ENCODE results near the gene UGGT2. TPM values are rescaled to one million over a fixed set of nuclear protein-coding genes. Genes with fewer than 3 reads are reported as not detected.

UGGT2 gene
- total and polyA plus RNA-seq, 9 of the 15 experiments (the other 6 are each of a cell fraction or from before 2014, with no cell fraction given): 3.5 to 24.5 (median 18.3) TPM

DNA sequence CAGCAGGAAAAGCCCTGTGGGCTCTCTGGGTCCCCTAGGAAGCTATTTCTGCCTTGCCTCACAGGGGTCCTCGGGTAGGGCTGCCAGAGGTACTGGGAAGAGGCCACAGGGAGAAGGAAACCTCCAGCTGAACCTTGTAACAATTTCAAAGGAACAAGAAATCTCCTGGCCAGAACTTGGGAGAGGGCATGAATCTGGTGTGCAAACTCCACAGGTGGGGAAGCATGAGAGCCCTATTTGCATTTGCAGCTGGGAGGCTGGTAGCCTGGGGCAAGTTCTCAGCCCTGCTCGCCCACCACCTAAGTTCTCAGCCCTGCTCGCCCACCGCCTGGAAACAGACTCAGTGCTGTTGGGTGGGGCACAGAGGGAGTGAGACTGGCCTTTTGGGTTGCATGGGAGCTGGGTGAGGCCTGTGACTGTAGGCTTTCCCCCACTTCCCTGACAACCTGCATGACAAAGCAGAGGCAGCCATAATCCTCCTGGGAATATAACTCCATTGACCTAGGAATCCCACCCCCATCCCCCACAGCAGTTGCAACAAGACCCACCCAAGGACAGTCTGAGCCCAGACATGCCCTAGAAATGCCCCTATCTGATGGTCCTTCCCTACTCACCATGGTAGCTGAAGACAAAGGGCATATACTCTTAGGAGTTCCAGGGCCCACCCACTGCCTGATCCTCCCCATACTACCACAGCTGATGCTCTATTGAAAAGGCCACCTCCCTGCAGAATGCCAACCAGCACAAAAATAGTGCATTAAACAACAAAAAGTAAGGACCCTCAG is 11.7 kb downstream of the UGGT2 start:
- FAIRE-seq: no peak
- in situ Hi-C loops (cut with MboI): no loop called here
- 86% methylated on average over 1 of the region's 4 CpGs for WGBS (ENCODE audit: insufficient coverage, low coverage, missing lambda C conversion rate)
- TF ChIP-seq HDAC2 (IDR thresholded peaks at IDR 0.05): no peak
- no peak for TF ChIP-seq PML (IDR thresholded peaks at IDR 0.05; ENCODE audit: low read length)
- no peak for TF ChIP-seq NR2C1 (IDR thresholded peaks at IDR 0.05)
- TF ChIP-seq NR2C1 (tag; IDR thresholded peaks at IDR 0.05): no peak
- no peak for TF ChIP-seq HLTF (IDR thresholded peaks at IDR 0.05)
- TF ChIP-seq ETS2 (tag; IDR thresholded peaks at IDR 0.05; ENCODE audit: borderline replicate concordance, poor library complexity, severe bottlenecking): no peak
- no peak for TF ChIP-seq SMAD4 (CRISPR knock-in tag; conservative IDR thresholded peaks at IDR 0.05)
- TF ChIP-seq, protein P1, sequence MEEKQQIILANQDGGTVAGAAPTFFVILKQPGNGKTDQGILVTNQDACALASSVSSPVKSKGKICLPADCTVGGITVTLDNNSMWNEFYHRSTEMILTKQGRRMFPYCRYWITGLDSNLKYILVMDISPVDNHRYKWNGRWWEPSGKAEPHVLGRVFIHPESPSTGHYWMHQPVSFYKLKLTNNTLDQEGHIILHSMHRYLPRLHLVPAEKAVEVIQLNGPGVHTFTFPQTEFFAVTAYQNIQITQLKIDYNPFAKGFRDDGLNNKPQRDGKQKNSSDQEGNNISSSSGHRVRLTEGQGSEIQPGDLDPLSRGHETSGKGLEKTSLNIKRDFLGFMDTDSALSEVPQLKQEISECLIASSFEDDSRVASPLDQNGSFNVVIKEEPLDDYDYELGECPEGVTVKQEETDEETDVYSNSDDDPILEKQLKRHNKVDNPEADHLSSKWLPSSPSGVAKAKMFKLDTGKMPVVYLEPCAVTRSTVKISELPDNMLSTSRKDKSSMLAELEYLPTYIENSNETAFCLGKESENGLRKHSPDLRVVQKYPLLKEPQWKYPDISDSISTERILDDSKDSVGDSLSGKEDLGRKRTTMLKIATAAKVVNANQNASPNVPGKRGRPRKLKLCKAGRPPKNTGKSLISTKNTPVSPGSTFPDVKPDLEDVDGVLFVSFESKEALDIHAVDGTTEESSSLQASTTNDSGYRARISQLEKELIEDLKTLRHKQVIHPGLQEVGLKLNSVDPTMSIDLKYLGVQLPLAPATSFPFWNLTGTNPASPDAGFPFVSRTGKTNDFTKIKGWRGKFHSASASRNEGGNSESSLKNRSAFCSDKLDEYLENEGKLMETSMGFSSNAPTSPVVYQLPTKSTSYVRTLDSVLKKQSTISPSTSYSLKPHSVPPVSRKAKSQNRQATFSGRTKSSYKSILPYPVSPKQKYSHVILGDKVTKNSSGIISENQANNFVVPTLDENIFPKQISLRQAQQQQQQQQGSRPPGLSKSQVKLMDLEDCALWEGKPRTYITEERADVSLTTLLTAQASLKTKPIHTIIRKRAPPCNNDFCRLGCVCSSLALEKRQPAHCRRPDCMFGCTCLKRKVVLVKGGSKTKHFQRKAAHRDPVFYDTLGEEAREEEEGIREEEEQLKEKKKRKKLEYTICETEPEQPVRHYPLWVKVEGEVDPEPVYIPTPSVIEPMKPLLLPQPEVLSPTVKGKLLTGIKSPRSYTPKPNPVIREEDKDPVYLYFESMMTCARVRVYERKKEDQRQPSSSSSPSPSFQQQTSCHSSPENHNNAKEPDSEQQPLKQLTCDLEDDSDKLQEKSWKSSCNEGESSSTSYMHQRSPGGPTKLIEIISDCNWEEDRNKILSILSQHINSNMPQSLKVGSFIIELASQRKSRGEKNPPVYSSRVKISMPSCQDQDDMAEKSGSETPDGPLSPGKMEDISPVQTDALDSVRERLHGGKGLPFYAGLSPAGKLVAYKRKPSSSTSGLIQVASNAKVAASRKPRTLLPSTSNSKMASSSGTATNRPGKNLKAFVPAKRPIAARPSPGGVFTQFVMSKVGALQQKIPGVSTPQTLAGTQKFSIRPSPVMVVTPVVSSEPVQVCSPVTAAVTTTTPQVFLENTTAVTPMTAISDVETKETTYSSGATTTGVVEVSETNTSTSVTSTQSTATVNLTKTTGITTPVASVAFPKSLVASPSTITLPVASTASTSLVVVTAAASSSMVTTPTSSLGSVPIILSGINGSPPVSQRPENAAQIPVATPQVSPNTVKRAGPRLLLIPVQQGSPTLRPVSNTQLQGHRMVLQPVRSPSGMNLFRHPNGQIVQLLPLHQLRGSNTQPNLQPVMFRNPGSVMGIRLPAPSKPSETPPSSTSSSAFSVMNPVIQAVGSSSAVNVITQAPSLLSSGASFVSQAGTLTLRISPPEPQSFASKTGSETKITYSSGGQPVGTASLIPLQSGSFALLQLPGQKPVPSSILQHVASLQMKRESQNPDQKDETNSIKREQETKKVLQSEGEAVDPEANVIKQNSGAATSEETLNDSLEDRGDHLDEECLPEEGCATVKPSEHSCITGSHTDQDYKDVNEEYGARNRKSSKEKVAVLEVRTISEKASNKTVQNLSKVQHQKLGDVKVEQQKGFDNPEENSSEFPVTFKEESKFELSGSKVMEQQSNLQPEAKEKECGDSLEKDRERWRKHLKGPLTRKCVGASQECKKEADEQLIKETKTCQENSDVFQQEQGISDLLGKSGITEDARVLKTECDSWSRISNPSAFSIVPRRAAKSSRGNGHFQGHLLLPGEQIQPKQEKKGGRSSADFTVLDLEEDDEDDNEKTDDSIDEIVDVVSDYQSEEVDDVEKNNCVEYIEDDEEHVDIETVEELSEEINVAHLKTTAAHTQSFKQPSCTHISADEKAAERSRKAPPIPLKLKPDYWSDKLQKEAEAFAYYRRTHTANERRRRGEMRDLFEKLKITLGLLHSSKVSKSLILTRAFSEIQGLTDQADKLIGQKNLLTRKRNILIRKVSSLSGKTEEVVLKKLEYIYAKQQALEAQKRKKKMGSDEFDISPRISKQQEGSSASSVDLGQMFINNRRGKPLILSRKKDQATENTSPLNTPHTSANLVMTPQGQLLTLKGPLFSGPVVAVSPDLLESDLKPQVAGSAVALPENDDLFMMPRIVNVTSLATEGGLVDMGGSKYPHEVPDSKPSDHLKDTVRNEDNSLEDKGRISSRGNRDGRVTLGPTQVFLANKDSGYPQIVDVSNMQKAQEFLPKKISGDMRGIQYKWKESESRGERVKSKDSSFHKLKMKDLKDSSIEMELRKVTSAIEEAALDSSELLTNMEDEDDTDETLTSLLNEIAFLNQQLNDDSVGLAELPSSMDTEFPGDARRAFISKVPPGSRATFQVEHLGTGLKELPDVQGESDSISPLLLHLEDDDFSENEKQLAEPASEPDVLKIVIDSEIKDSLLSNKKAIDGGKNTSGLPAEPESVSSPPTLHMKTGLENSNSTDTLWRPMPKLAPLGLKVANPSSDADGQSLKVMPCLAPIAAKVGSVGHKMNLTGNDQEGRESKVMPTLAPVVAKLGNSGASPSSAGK (IDR thresholded peaks at IDR 0.05): no peak
- TF ChIP-seq TAF15 (IDR thresholded peaks at IDR 0.05; ENCODE audit: low read depth, low read length): no peak
- no peak for TF ChIP-seq HDAC8 (tag; IDR thresholded peaks at IDR 0.05)
- no peak for TF ChIP-seq FOS (IDR thresholded peaks at IDR 0.05; ENCODE audit: extremely low read depth, insufficient read length)
- TF ChIP-seq HDAC3 (IDR thresholded peaks at IDR 0.05; ENCODE audit: borderline replicate concordance, partially characterized antibody): no peak

More for the DNA sequence above, 11.7 kb downstream of the UGGT2 start:
- H3K36me3 ChIP-seq (ENCODE audit: control insufficient read depth, insufficient read depth, low read length): no peaks in the 10 kb centered on the region; the same call in 2 of the 3 replicates
- ChIA-PET CTCF (ENCODE audit: low intra/inter-chr PET ratio) (no interaction called here), POLR2A (interaction anchor here (0.8 kb wide), 1 partner anchor 12 kb away, joined by 3 read pairs; the partner anchor contains the start of gene UGGT2)
- H3K4me3 ChIP-seq: no peak overlapping the region
- H3K4me1 ChIP-seq (replicated peaks in 1 of 2; ENCODE audit: control insufficient read depth in 2 of 2, insufficient read depth in 2 of 2, low read length in 2 of 2): no peaks in the 10 kb centered on the region
- no TSS peak for BruUV-seq (replicated peaks)
- no peak overlapping the region for H3K9ac ChIP-seq (ENCODE audit: insufficient read depth in 1 of 2, low read depth in 2 of 2, low read length in 2 of 2)
- H4K20me1 ChIP-seq (replicated peaks; ENCODE audit: control insufficient read depth, insufficient read depth, low read length): no peaks in the 10 kb centered on the region
- intact Hi-C loops (cut with micrococcal nuclease): no loop called here
- no peak for DNase-seq (ENCODE audit: extremely low read depth in 1 of 4, low spot score in 3 of 4)
- H3K27ac ChIP-seq (ENCODE audit: extremely low read depth, low read depth, low read length): no peak overlapping the region
- peaks cover 48% of the 10 kb centered on the region for H3K79me2 ChIP-seq (ENCODE audit: control insufficient read depth, insufficient read depth, low read length)
- H3K9me1 ChIP-seq (ENCODE audit: control insufficient read depth, insufficient read depth, low read length): no peaks in the 10 kb centered on the region
- no peak for ATAC-seq
- H3K9me3 ChIP-seq (replicated peaks; ENCODE audit: control insufficient read depth, insufficient read depth, low read depth, low read length): no peaks in the 10 kb centered on the region; the same call in 1 of the 2 replicates
- H3K4me2 ChIP-seq (ENCODE audit: insufficient read depth, low read length): no peak overlapping the region
- no peak overlapping the region for H2AFZ ChIP-seq (ENCODE audit: low read depth, low read length)
- no peaks in the 10 kb centered on the region for H3K27me3 ChIP-seq (ENCODE audit: control insufficient read depth in 2 of 2, insufficient read depth in 2 of 2, low read length in 2 of 2)
